T-cell (primary cell): ENCODE results near the gene KIDINS220. TPM values are rescaled to one million over a fixed set of nuclear protein-coding genes. Genes with fewer than 3 reads are reported as not detected.
A peak's percentile ranks its signal among the peaks of the same experiment; 100 is the strongest.

Experiments
- ATAC-seq, 4 experiments: fragments of 200-7000 bp in 3 of 4; fragments of 150-1000 bp in 1 of 4; cut with Tn5 transposase; replicated peaks in 1 of 4; 1 replicate in 3 of 4; 2 replicates in 1 of 4; pipeline ENCODE4 v1.10.0; 2021; ENCODE audit warnings: moderate library complexity in 3 of 4, mild to moderate bottlenecking in 2 of 4, moderate number of reproducible peaks in 1 of 4
- CTCF ChIA-PET, 2 donors: fragments of 300-600 bp; sonication (Branson Sonifier 250); formaldehyde crosslinking; loops; one replicate each; lab custom pipeline; 2022; ENCODE audit warnings: antibody characterized with exemption in 2 of 2; lab: Charles Lee
- POLR2A ChIA-PET, 2 donors: fragments of 300-600 bp; sonication (Branson Sonifier 250); formaldehyde crosslinking; loops; one replicate each; lab custom pipeline; 2022; ENCODE audit warnings: antibody characterized with exemption in 2 of 2; lab: Charles Lee
- DNase-seq, 35 experiments: peaks; one replicate each; pipeline versions ENCODE4 v3.0.0 to v3.0.0-alpha.2; 2013 to 2023
- H3K27ac ChIP-seq: one replicate; pipeline ENCODE4 v1.5.1; 2013; ENCODE audit warnings: low read length
- H3K27me3 ChIP-seq, 2 experiments: replicated peaks in 1 of 2; 1 replicate in 1 of 2; 2 replicates in 1 of 2; pipeline versions ENCODE4 v1.6.1 to v1.7.0; 2013; ENCODE audit warnings: low read length in 1 of 2, mixed read lengths in 1 of 2; ENCODE audit not compliant: control insufficient read depth in 2 of 2, insufficient read depth in 2 of 2; ENCODE audit errors: extremely low read depth in 1 of 2
- H3K36me3 ChIP-seq, 2 donors: 1 replicate in 1 of 2; 2 replicates in 1 of 2; pipeline versions ENCODE4 v1.6.1 to v1.7.0; 2013; ENCODE audit warnings: low read length in 1 of 2; ENCODE audit not compliant: control insufficient read depth in 2 of 2, insufficient read depth in 1 of 2; ENCODE audit errors: extremely low read depth in 1 of 2
- H3K4me1 ChIP-seq, 2 experiments: 1 replicate in 1 of 2; 2 replicates in 1 of 2; pipeline versions ENCODE4 v1.6.1 to v1.7.0; 2013; ENCODE audit warnings: low read length in 2 of 2, mixed read lengths in 1 of 2; ENCODE audit not compliant: insufficient read depth in 2 of 2, control insufficient read depth in 1 of 2; ENCODE audit errors: extremely low read depth in 1 of 2
- H3K4me3 ChIP-seq, 2 donors: 1 replicate in 1 of 2; 2 replicates in 1 of 2; pipeline versions ENCODE4 v1.5.1 to v1.7.0; 2013; ENCODE audit warnings: mild to moderate bottlenecking in 2 of 2, low read length in 1 of 2, moderate library complexity in 1 of 2; ENCODE audit not compliant: control insufficient read depth in 1 of 2; ENCODE audit errors: extremely low read depth in 1 of 2
- H3K9me3 ChIP-seq: 2 replicates; pipeline ENCODE4 v1.7.0; 2013
- H3K27ac Mint-ChIP-seq, 2 donors: one replicate each; pipeline ENCODE4 v1.8.0; 2020 to 2021; ENCODE audit warnings: mild to moderate bottlenecking in 2 of 2, mixed read lengths in 2 of 2
- H3K27me3 Mint-ChIP-seq, 2 donors: one replicate each; pipeline ENCODE4 v1.8.0; 2021 to 2022; ENCODE audit warnings: mixed read lengths in 2 of 2
- H3K36me3 Mint-ChIP-seq: one replicate; pipeline ENCODE4 v1.8.0; 2021; ENCODE audit warnings: mixed read lengths
- H3K4me1 Mint-ChIP-seq, 3 donors: one replicate each; pipeline ENCODE4 v1.8.0; 2020 to 2022; ENCODE audit warnings: mixed read lengths in 3 of 3, mild to moderate bottlenecking in 1 of 3
- H3K4me3 Mint-ChIP-seq, 3 donors: one replicate each; pipeline ENCODE4 v1.8.0; 2020 to 2022; ENCODE audit warnings: mild to moderate bottlenecking in 3 of 3, mixed read lengths in 3 of 3, moderate library complexity in 3 of 3
- H3K9me3 Mint-ChIP-seq, 3 donors: one replicate each; pipeline ENCODE4 v1.8.0; 2020 to 2022; ENCODE audit warnings: mixed read lengths in 3 of 3
- WGBS: methylation state at CpG from one replicate; pipeline ENCODE4 v1.1.5; 2013; ENCODE audit warnings: missing lambda C conversion rate; ENCODE audit not compliant: insufficient coverage; 5-methylcytosine and 5-hydroxymethylcytosine counted together
- total RNA-seq, 35 experiments: library from RNA in 6 of 35; stranded (reverse) in 6 of 35; fragments of 120-200 nt in 1 of 35; gene quantifications; one replicate each; pipeline versions ENCODE4 v1.2.1 to v1.2.4 and lab custom pipeline; 2013 to 2026

KIDINS220 gene
- total RNA-seq, 5 donors from 2014 or later (not counting 1 experiment from before 2014, with no cell fraction given) = 40.0 to 50.0 (median 42.7) TPM

DNA sequence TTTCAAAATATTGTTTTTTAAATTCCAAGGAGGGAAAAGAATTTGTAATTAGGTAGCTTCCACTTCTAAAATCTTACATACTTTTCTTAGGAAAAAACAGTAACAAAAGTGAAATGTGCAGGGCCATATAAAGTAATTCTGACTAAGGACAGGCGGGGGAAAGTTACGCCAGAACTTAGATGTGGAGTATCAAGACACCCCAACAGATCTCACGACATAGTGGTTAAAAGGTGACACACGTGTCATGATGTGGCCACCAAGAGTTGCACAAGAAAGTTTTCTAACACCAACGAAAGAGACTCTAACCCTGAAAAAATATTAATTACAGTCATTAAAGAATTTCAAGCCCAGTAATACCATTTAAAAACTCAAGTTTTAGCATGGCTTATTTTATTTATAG is 51.0 kb downstream of the KIDINS220 start:
- ChIA-PET POLR2A (no interaction called here), CTCF (no interaction called here)
- peaks cover 0 to 64% of the 10 kb centered on the region in 2 donors for H3K36me3 ChIP-seq
- no peaks in the 10 kb centered on the region for H3K9me3 ChIP-seq
- Mint-ChIP-seq H3K36me3 (peaks cover 79% of the 10 kb centered on the region), H3K4me1 (peaks cover 10 to 14% (median 14%) of the 10 kb centered on the region in 3 donors), H3K27ac (no peak overlapping the region), H3K4me3 (no peak overlapping the region), H3K27me3 (no peaks in the 10 kb centered on the region), H3K9me3 (no peaks in the 10 kb centered on the region)
- WGBS = no CpG with 5 or more reads among the region's 5 CpGs
- ATAC-seq = no peak
- H3K4me1 ChIP-seq = no peaks in the 10 kb centered on the region
- H3K4me3 ChIP-seq = no peak overlapping the region
- H3K27me3 ChIP-seq = no peaks in the 10 kb centered on the region
- no peak for DNase-seq
- no peak overlapping the region for H3K27ac ChIP-seq

DNA sequence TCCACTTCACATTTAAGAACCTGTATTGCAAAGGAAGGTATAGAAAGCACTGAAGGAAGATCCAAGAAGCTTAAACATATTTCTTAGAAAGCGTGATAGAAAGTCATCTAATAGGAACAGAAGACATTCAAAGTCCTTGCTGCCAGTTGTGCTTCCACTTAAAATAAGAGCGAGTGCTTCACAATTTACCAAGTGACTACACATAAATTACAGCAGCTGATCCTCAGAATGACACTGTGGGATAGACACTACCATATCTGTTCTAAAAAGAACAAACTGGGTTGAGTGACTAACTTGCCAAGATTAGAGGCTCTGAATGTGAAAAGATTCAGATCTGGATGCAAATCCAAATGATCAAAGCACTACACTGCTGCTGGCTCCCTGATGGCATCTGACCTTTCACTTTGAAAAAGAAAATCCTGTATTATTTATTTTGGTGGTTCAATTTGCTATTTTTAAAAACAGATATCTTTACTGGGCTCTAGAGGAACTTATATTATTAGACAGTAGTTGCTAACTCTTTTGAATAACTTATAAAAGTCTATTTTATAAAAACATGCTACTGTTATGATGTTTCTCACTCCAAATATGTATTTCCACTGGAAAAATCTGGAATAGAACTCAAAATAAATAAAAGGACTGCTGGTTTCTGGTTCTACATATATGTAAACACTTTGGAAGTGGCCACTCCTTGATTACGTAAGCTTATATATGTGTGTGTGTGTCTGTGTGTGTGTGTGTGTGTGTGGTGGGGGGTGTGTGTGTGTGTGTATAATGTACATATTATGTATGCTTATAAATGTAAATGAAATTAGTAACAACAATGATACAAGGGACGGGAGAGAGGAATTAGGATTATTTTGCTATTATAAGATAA is 57.4 kb downstream of the KIDINS220 start:
- H3K27me3 Mint-ChIP-seq = no peaks in the 10 kb centered on the region
- no peaks in the 10 kb centered on the region for H3K9me3 Mint-ChIP-seq
- CTCF ChIA-PET = interaction anchor here in 1 of 2 donors (0.6 kb wide), 1 partner anchor 749 kb away, joined by 3 read pairs; no protein-coding TSS in a partner anchor
- H3K27ac Mint-ChIP-seq = no peak overlapping the region
- H3K36me3 Mint-ChIP-seq = peaks cover 78% of the 10 kb centered on the region
- H3K4me1 ChIP-seq = no peaks in the 10 kb centered on the region
- no peaks in the 10 kb centered on the region for H3K27me3 ChIP-seq
- ATAC-seq (no peak), DNase-seq (no peak)
- H3K4me3 ChIP-seq = no peak overlapping the region
- H3K4me1 Mint-ChIP-seq = peaks cover 10 to 14% (median 11%) of the 10 kb centered on the region in 3 donors
- H3K4me3 Mint-ChIP-seq = no peak overlapping the region
- H3K9me3 ChIP-seq = no peaks in the 10 kb centered on the region
- H3K36me3 ChIP-seq = peaks cover 7 to 64% of the 10 kb centered on the region in 2 donors
- WGBS = 100% methylated on average over 2 of the region's 4 CpGs
- H3K27ac ChIP-seq = no peak overlapping the region
- POLR2A ChIA-PET = no interaction called here

DNA sequence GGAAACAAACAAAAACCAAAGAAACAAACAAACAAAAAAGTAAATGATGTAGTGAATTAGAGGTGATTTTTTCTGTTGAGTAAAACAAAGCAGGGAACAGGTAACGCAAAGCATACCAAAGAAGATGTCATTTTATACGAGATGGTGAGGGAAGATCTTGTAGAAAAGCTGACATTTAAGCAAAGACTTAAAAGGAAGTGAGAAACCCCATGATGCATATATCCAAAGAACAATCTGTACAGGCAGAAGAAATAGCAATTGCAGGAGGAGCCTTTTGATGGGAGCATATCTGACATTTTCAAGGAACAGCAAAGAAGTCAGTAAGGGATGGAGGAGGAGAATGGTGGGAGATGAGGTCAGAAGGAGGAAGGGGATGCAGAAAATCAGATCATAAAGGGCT is 63.0 kb downstream of the KIDINS220 start:
- H3K4me3 Mint-ChIP-seq = no peak overlapping the region
- H3K36me3 ChIP-seq = peaks cover 11 to 45% of the 10 kb centered on the region in 2 donors
- H3K27me3 ChIP-seq = no peaks in the 10 kb centered on the region
- no CpG with 5 or more reads among the region's 2 CpGs for WGBS
- no peak overlapping the region for H3K4me3 ChIP-seq
- CTCF ChIA-PET = no interaction called here
- peaks cover 66% of the 10 kb centered on the region for H3K36me3 Mint-ChIP-seq
- ATAC-seq (no peak), DNase-seq (no peak)
- H3K27ac Mint-ChIP-seq = no peak overlapping the region
- no peak overlapping the region for H3K27ac ChIP-seq
- H3K27me3 Mint-ChIP-seq = no peaks in the 10 kb centered on the region
- H3K9me3 Mint-ChIP-seq = no peaks in the 10 kb centered on the region
- POLR2A ChIA-PET = no interaction called here
- H3K9me3 ChIP-seq = no peaks in the 10 kb centered on the region
- H3K4me1 ChIP-seq = no peaks in the 10 kb centered on the region
- no peaks in the 10 kb centered on the region for H3K4me1 Mint-ChIP-seq

DNA sequence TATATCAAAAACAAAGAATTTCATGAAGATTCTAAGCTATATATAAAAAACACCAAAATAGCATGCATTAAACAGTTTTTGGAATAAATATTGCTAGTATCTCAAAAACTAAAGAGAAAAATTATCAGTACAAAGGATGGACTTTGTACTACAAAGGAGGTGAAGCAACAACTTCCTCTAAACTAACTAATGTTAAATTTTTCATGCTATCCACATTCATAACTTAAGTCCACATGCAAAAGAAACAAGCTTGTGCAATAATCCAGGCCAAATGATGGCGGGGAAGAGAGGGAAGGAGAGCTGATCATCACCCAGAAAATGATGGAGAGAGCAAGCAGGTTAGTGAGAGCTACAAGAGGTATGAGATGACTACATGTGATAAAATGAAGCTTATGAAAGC is 70.1 kb downstream of the KIDINS220 start:
- no peaks in the 10 kb centered on the region for H3K9me3 ChIP-seq
- Mint-ChIP-seq H3K27me3 (no peaks in the 10 kb centered on the region), H3K4me3 (no peak overlapping the region), H3K36me3 (peaks cover 60% of the 10 kb centered on the region), H3K27ac (no peak overlapping the region), H3K9me3 (no peaks in the 10 kb centered on the region), H3K4me1 (no peaks in the 10 kb centered on the region)
- H3K27ac ChIP-seq = no peak overlapping the region
- ChIA-PET CTCF (interaction anchor here in 1 of 2 donors (1.1 kb wide), 1 partner anchor 22 kb away, joined by 3 read pairs; no protein-coding TSS in a partner anchor), POLR2A (no interaction called here)
- DNase-seq = no peak
- H3K27me3 ChIP-seq = no peaks in the 10 kb centered on the region
- WGBS = 100% methylated on average over 1 of the region's 1 CpG
- H3K4me1 ChIP-seq = no peaks in the 10 kb centered on the region
- ATAC-seq = no peak
- H3K4me3 ChIP-seq = no peak overlapping the region
- peaks cover 3 to 18% of the 10 kb centered on the region in 2 donors for H3K36me3 ChIP-seq

DNA sequence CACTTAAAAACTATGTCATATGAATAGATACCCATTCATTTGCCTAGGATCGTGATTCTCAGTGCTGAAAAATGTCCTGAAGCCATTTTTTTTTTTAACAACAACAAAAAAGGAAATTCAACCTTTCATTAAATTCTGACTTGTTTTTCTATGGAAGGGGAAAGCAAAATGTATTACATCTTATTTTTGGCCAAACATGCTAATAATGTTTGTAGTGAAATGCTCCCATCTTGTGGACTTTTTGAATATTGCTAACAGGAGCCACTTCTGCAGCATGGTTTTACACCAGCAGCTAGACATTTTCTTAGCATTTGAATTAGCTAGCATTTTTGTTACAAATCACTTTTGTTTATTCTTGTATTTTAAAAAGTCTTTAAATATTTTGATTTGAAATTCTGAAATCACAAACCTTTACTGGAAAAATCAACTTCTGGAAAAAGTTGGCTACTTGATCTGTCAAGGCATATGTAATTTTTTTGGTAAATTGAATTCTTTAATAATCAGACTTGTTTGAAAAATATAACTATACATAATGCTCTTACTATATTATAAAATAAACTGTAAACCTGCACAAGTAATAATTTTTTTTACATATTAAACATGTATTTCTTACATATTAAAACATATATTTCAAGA is 75.8 kb downstream of the KIDINS220 start:
- no peak overlapping the region for H3K27ac Mint-ChIP-seq
- ChIA-PET CTCF (interaction anchor here (0.6 to 0.8 kb wide), 3 partner anchors 1161 to 1893 kb away, joined by 3 read pairs; no protein-coding TSS in a partner anchor), POLR2A (no interaction called here)
- peaks cover 0 to 3% (median 0%) of the 10 kb centered on the region in 3 donors for H3K4me1 Mint-ChIP-seq
- no CpG with 5 or more reads among the region's 1 CpG for WGBS
- Histone ChIP-seq H3K27me3 (no peaks in the 10 kb centered on the region), H3K9me3 (no peaks in the 10 kb centered on the region), H3K4me1 (no peaks in the 10 kb centered on the region), H3K4me3 (no peak overlapping the region), H3K36me3 (peaks cover 4 to 20% of the 10 kb centered on the region in 2 donors), H3K27ac (no peak overlapping the region)
- H3K9me3 Mint-ChIP-seq = peaks cover 0 to 5% (median under 1%) of the 10 kb centered on the region in 3 donors
- H3K4me3 Mint-ChIP-seq = no peak overlapping the region
- peak in 1 of 35 experiments; percentile 46 for DNase-seq
- no peak for ATAC-seq
- no peaks in the 10 kb centered on the region for H3K27me3 Mint-ChIP-seq
- H3K36me3 Mint-ChIP-seq = peaks cover 64% of the 10 kb centered on the region

DNA sequence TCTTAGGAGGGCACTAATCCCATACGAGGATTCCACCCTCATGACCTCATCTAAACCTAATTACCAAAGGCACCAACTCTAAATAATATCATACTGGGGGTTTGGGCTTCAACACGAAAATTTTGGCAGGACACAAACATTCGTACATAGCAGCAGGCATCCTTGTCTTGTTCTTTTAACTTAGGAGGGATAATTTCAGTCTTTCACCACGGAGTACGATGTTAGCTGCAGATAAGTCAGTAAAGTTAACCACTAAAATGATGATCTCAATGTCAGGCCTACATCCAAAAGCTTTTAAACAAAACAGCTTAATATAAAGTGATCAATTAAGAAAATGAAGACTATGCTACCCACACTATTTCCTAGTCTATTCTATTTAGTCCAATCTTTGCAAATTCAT is 80.7 kb downstream of the KIDINS220 start:
- Mint-ChIP-seq H3K27me3 (no peaks in the 10 kb centered on the region), H3K4me3 (no peak overlapping the region), H3K27ac (no peak overlapping the region), H3K4me1 (peaks cover 0 to 7% (median 6%) of the 10 kb centered on the region in 3 donors), H3K9me3 (peaks cover 0 to 5% (median 3%) of the 10 kb centered on the region in 3 donors), H3K36me3 (peaks cover 57% of the 10 kb centered on the region)
- DNase-seq (no peak), ATAC-seq (no peak)
- POLR2A ChIA-PET = no interaction called here
- peaks cover 4 to 20% of the 10 kb centered on the region in 2 donors for H3K36me3 ChIP-seq
- CTCF ChIA-PET = no interaction called here
- H3K4me3 ChIP-seq = no peak overlapping the region
- no peaks in the 10 kb centered on the region for H3K27me3 ChIP-seq
- H3K27ac ChIP-seq = no peak overlapping the region
- no CpG with 5 or more reads among the region's 5 CpGs for WGBS
- H3K9me3 ChIP-seq = peaks cover 3% of the 10 kb centered on the region
- H3K4me1 ChIP-seq = no peaks in the 10 kb centered on the region
